Keratinocyte (primary cell): ENCODE measurements around the gene TAOK1. TPM values are rescaled to one million over a fixed set of nuclear protein-coding genes. Genes with fewer than 3 reads are reported as not detected.
A peak's percentile ranks its signal among the peaks of the same experiment; 100 is the strongest.

Experiments
- DNase-seq: peaks from one replicate; pipeline ENCODE4 v3.0.0-alpha.2; 2011; ENCODE audit warnings: low read depth, missing footprints, low spot score
- FAIRE-seq: peaks from 2 replicates; lab custom pipeline; 2011; peaks lifted over from hg19 to GRCh38; lab: Jason Lieb, UNC
- H2AFZ ChIP-seq: 2 replicates; pipeline ENCODE4 v1.6.0; 2012; ENCODE audit warnings: low read length, control low read depth, inconsistent platforms; ENCODE audit not compliant: control insufficient read depth
- H3K27ac ChIP-seq: 2 replicates; pipeline ENCODE4 v1.5.1; 2011; ENCODE audit warnings: low read length; ENCODE audit not compliant: control insufficient read depth, insufficient read depth
- H3K27me3 ChIP-seq: 3 replicates; pipeline ENCODE4 v1.6.0; 2011; ENCODE audit warnings: low read length; ENCODE audit not compliant: control insufficient read depth, insufficient read depth; ENCODE audit errors: extremely low read depth
- H3K36me3 ChIP-seq, 2 experiments: 2 replicates in 1 of 2; 3 replicates in 1 of 2; pipeline ENCODE4 v1.5.1; 2011; ENCODE audit warnings: low read length in 2 of 2, mild to moderate bottlenecking in 1 of 2; ENCODE audit not compliant: control insufficient read depth in 2 of 2, insufficient read depth in 2 of 2; ENCODE audit errors: extremely low read depth in 1 of 2
- H3K4me1 ChIP-seq: 3 replicates; pipeline ENCODE4 v1.5.1; 2011; ENCODE audit warnings: low read length; ENCODE audit not compliant: control insufficient read depth, insufficient read depth; ENCODE audit errors: extremely low read depth
- H3K4me2 ChIP-seq: 3 replicates; pipeline ENCODE4 v1.6.0; 2011; ENCODE audit warnings: low read depth, low read length; ENCODE audit not compliant: control insufficient read depth, insufficient read depth; ENCODE audit errors: extremely low read depth
- H3K4me3 ChIP-seq, 3 experiments: fragments of 200-600 bp in 1 of 3; sonication (generic) in 1 of 3; 2 replicates in 2 of 3; 3 replicates in 1 of 3; pipeline ENCODE4 v1.5.1; 2011 to 2016; ENCODE audit warnings: low read length in 3 of 3, mild to moderate bottlenecking in 3 of 3, control low read depth in 2 of 3, inconsistent platforms in 1 of 3, low read depth in 1 of 3, mixed read lengths in 1 of 3, mixed run types in 1 of 3, moderate library complexity in 1 of 3; ENCODE audit not compliant: control insufficient read depth in 2 of 3, insufficient read depth in 2 of 3; ENCODE audit errors: extremely low read depth in 1 of 3
- H3K79me2 ChIP-seq: 2 replicates; pipeline ENCODE4 v1.6.0; 2012; ENCODE audit warnings: low read length; ENCODE audit not compliant: control insufficient read depth, insufficient read depth
- H3K9ac ChIP-seq: 3 replicates; pipeline ENCODE4 v1.6.0; 2011; ENCODE audit warnings: low read length; ENCODE audit not compliant: control insufficient read depth, insufficient read depth; ENCODE audit errors: extremely low read depth
- H3K9me1 ChIP-seq: 3 replicates; pipeline ENCODE4 v1.6.0; 2011; ENCODE audit warnings: low read length; ENCODE audit not compliant: control insufficient read depth, insufficient read depth; ENCODE audit errors: extremely low read depth
- H3K9me3 ChIP-seq: 2 replicates; pipeline ENCODE4 v1.5.1; 2012; ENCODE audit warnings: low read depth, low read length; ENCODE audit not compliant: control insufficient read depth
- H4K20me1 ChIP-seq: 3 replicates; pipeline ENCODE4 v1.6.0; 2011; ENCODE audit warnings: low read length; ENCODE audit not compliant: control insufficient read depth, insufficient read depth; ENCODE audit errors: extremely low read depth
- EZH2 ChIP-seq: IDR thresholded peaks from one replicate; pipeline ENCODE4 v1.6.1; 2012; ENCODE audit warnings: inconsistent platforms, mild to moderate bottlenecking, low read length, moderate library complexity
- dilution Hi-C: fragments of 300-500 bp; cut with MboI; formaldehyde crosslinking; loops from one replicate; pipeline ENCODE4 v1.7.0; 2020; ENCODE audit warnings: low sequenced_read_pairs; ENCODE audit not compliant: extremely low pct_ligation_motif_present
- polyA plus RNA-seq, 5 experiments: library from polyadenylated mRNA; depleted of rRNA in 3 of 5; stranded (reverse) in 3 of 5; stranded (forward) in 1 of 5; unstranded in 1 of 5; fragments of >200 nt; gene quantifications; 1 replicate in 1 of 5; 2 replicates in 3 of 5; 3 replicates in 1 of 5; pipeline versions ENCODE4 v1.2.1 to v1.2.3, GENCODE V29; 2011 to 2012; ENCODE audit warnings: missing spikeins in 2 of 5, low read depth in 1 of 5, low replicate concordance in 1 of 5
- TF ChIP-seq, protein P1 (sequence below), 3 experiments: IDR thresholded peaks in 1 of 3; conservative IDR thresholded peaks in 1 of 3; optimal IDR thresholded peaks in 1 of 3; 2 replicates in 2 of 3; 3 replicates in 1 of 3; pipeline versions ENCODE3 to v1.5.1; 2011; ENCODE audit warnings: low read length in 3 of 3, mild to moderate bottlenecking in 3 of 3, moderate library complexity in 2 of 3, control low read depth in 1 of 3, inconsistent platforms in 1 of 3; ENCODE audit not compliant: insufficient read depth in 2 of 3; ENCODE audit errors: extremely low read depth in 1 of 3

The TAOK1 gene
- polyA plus RNA-seq, 1 donor (not counting 4 experiments of a cell fraction or from before 2014, with no cell fraction given), result 26.7 TPM

DNA sequence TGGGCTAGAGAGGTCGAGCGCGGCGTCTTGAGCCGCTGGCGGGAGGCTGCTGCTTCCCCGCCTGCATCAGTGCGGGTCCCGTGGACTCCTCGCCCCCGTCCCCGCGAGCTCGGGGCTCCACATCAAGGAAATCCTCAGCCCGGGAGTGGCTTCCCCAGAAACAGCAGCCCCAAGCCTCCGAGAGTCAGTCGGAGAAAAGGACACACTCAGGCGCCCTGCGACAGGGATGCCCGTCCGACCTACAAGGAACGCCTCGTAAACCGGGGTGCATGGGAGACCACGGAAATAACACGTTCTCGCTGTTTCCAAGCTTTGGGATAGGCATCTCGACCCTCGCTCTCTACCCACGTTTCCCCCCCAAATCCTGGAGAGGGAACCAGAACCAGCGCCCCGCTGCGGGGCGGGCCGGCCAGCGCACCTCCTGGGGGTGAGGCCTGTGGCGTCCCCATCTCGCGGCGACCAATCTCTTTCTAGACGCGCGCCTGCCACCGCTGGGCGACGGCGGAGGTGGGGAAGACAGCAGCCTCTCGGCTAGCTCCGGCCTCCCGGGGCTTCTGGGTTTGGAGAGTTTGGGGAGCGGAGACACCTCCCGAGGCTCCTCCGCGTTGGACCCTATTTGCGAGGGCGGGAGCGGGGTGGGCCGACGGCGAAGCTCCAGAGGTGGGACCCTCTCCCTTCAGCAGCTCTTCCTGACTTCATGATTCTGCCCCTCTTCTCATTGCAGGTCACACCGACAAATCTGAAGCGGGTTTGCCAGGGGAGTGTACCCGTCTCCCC lies 177.6 kb downstream of the TAOK1 start:
- Histone ChIP-seq H3K4me3 (peak overlapping the region; percentile 57 to 85 (median 81)), H2AFZ (peak overlapping the region; percentile 83), H4K20me1 (no peaks in the 10 kb centered on the region), H3K9ac (peak overlapping the region; percentile 78), H3K4me1 (peaks cover 21% of the 10 kb centered on the region), H3K9me3 (no peaks in the 10 kb centered on the region), H3K4me2 (peak overlapping the region; percentile 93), H3K27me3 (no peaks in the 10 kb centered on the region), H3K27ac (peak overlapping the region; percentile 52), H3K79me2 (no peaks in the 10 kb centered on the region), H3K9me1 (no peaks in the 10 kb centered on the region), H3K36me3 (peaks cover 0 to 4% of the 10 kb centered on the region in 2 experiments)
- DNase-seq (no peak), FAIRE-seq (no peak)
- dilution Hi-C loops, result no loop called here
- TF ChIP-seq, protein P1, sequence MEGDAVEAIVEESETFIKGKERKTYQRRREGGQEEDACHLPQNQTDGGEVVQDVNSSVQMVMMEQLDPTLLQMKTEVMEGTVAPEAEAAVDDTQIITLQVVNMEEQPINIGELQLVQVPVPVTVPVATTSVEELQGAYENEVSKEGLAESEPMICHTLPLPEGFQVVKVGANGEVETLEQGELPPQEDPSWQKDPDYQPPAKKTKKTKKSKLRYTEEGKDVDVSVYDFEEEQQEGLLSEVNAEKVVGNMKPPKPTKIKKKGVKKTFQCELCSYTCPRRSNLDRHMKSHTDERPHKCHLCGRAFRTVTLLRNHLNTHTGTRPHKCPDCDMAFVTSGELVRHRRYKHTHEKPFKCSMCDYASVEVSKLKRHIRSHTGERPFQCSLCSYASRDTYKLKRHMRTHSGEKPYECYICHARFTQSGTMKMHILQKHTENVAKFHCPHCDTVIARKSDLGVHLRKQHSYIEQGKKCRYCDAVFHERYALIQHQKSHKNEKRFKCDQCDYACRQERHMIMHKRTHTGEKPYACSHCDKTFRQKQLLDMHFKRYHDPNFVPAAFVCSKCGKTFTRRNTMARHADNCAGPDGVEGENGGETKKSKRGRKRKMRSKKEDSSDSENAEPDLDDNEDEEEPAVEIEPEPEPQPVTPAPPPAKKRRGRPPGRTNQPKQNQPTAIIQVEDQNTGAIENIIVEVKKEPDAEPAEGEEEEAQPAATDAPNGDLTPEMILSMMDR (optimal IDR thresholded peaks at IDR 0.05 in 1 of 3, IDR thresholded peaks at IDR 0.05 in 1 of 3, conservative IDR thresholded peaks at IDR 0.05 in 1 of 3; ENCODE audit: extremely low read depth in 1 of 3, insufficient read depth in 2 of 3, low read length in 3 of 3), result peak; percentile 24 to 49 (median 48)
- no peak for TF ChIP-seq EZH2

GRCh38 chr17:29568331-29569244 lies 178.4 kb downstream of the TAOK1 start, which contains the start of gene TP53I13:
Gene TP53I13, plus strand, starts transcription at chr17:29568701. Its CDS starts 58 bp downstream, at chr17:29568759.
- no peak for DNase-seq
- no peak for TF ChIP-seq EZH2
- TF ChIP-seq, protein P1 (optimal IDR thresholded peaks at IDR 0.05 in 1 of 3, IDR thresholded peaks at IDR 0.05 in 1 of 3, conservative IDR thresholded peaks at IDR 0.05 in 1 of 3; ENCODE audit: extremely low read depth in 1 of 3, insufficient read depth in 2 of 3, low read length in 3 of 3), result no peak
- H4K20me1 ChIP-seq, result peaks cover 4% of the 10 kb centered on the region
- no peaks in the 10 kb centered on the region for H3K9me1 ChIP-seq
- H3K4me2 ChIP-seq, result peak within 1 kb of the TSS; percentile 94
- dilution Hi-C loops, result no loop called here
- no peaks in the 10 kb centered on the region for H3K27me3 ChIP-seq
- peak within 1 kb of the TSS; percentile 78 for H3K9ac ChIP-seq
- peak within 1 kb of the TSS; percentile 83 for H2AFZ ChIP-seq
- H3K27ac ChIP-seq, result peak within 1 kb of the TSS; percentile 60
- H3K36me3 ChIP-seq, result peaks cover 0 to 1% of the 10 kb centered on the region in 2 experiments
- no peaks in the 10 kb centered on the region for H3K79me2 ChIP-seq
- peak within 1 kb of the TSS; percentile 57 to 85 (median 81) for H3K4me3 ChIP-seq
- FAIRE-seq, result no peak
- H3K9me3 ChIP-seq, result no peaks in the 10 kb centered on the region
- H3K4me1 ChIP-seq, result peaks cover 21% of the 10 kb centered on the region
